Measurements from ENCODE around the gene SFXN3. TPM values are rescaled to one million over a fixed set of nuclear protein-coding genes. Genes with fewer than 3 reads are reported as not detected.

SFXN3 gene
- total and polyA plus RNA-seq, 10 of the 15 experiments (the other 5 are each of a cell fraction or from before 2014, with no cell fraction given) = 0.05 to 11.3 (median 1.2) TPM

GRCh38 chr10:101031796-101032636 lies 982 bp downstream of the SFXN3 start (continued):
- TF ChIP-seq ZBTB11 (CRISPR knock-in tag; IDR thresholded peaks at IDR 0.05) (no peak), MXI1 (IDR thresholded peaks at IDR 0.05; ENCODE audit: low read depth, low read length) (peak; percentile 4; the same call in 1 of the 2 replicates), PML (IDR thresholded peaks at IDR 0.05; ENCODE audit: low read length) (no peak), PAX5 (IDR thresholded peaks at IDR 0.05; ENCODE audit: borderline replicate concordance, low read depth, low read length) (peak; percentile 74; the same call in 1 of the 2 replicates), SKIL (IDR thresholded peaks at IDR 0.05; ENCODE audit: low read depth, poor library complexity, severe bottlenecking) (no peak), RAD51 (IDR thresholded peaks at IDR 0.05) (no peak), JUNB (IDR thresholded peaks at IDR 0.05) (no peak), PRDM15 (CRISPR knock-in tag; IDR thresholded peaks at IDR 0.05) (no peak), DPF2 (IDR thresholded peaks at IDR 0.05) (peak; percentile 54; the same call in 1 of the 2 replicates), CREM (IDR thresholded peaks at IDR 0.05; ENCODE audit: low read depth) (0 out of 2 replicates have a peak, but pooled peaks have one; percentile 53), NFYA (IDR thresholded peaks at IDR 0.05; ENCODE audit: borderline replicate concordance, low read depth, low read length) (no peak), CREB1 (IDR thresholded peaks at IDR 0.05; ENCODE audit: low read depth) (peak; percentile 86), HDAC6 (IDR thresholded peaks at IDR 0.05; ENCODE audit: unreplicated experiment) (no peak), CHD2 (IDR thresholded peaks at IDR 0.05; ENCODE audit: borderline replicate concordance, low read depth, low read length) (no peak), BHLHE40 (IDR thresholded peaks at IDR 0.05; ENCODE audit: borderline replicate concordance in 1 of 2, low read depth in 2 of 2, low read length in 1 of 2) (peak; percentile 69 to 92; a peak in 3 of 4 replicates), ZNF24 (IDR thresholded peaks at IDR 0.05) (no peak), PBX3 (IDR thresholded peaks at IDR 0.05; ENCODE audit: insufficient replicate concordance, low read depth, low read length) (peak; percentile 55)
